MCF 10A (cell line): ENCODE measurements around the gene TSC22D1. TPM values are rescaled to one million over a fixed set of nuclear protein-coding genes. Genes with fewer than 3 reads are reported as not detected.

Source experiments
- BruUV-seq: library from RNA; stranded (reverse); fragments of 400-500 nt; replicated peaks from 2 replicates; lab custom pipeline; 2021; lab: Mats Ljungman, UMichigan
- CTCF ChIA-PET: fragments of 300-600 bp; sonication (Branson Sonifier 250); formaldehyde crosslinking; extraction: SDS; loops from one replicate; lab custom pipeline; 2021; ENCODE audit warnings: antibody characterized with exemption, inconsistent platforms; lab: Yijun Ruan, JAX
- POLR2A ChIA-PET: fragments of 300-600, 350-650 bp; sonication (Branson Sonifier 250); formaldehyde crosslinking; extraction: SDS; loops from one replicate; lab custom pipeline; 2020; ENCODE audit warnings: antibody characterized with exemption, inconsistent platforms; lab: Yijun Ruan, JAX
- DNase-seq: peaks from one replicate; pipeline ENCODE4 v3.0.0-alpha.2; 2018; ENCODE audit not compliant: unreplicated experiment
- H3K27ac Mint-ChIP-seq: one replicate; pipeline ENCODE4 v1.8.0; 2022; ENCODE audit warnings: mild to moderate bottlenecking, low read depth, mixed read lengths; ENCODE audit not compliant: unreplicated experiment
- H3K27me3 Mint-ChIP-seq: one replicate; pipeline ENCODE4 v1.8.0; 2022; ENCODE audit warnings: mixed read lengths; ENCODE audit not compliant: insufficient read depth, unreplicated experiment
- H3K36me3 Mint-ChIP-seq: one replicate; pipeline ENCODE4 v1.8.0; 2022; ENCODE audit warnings: mild to moderate bottlenecking, moderate library complexity, mixed read lengths; ENCODE audit not compliant: insufficient read depth, unreplicated experiment
- H3K4me1 Mint-ChIP-seq: one replicate; pipeline ENCODE4 v1.8.0; 2022; ENCODE audit warnings: mixed read lengths; ENCODE audit not compliant: insufficient read depth, unreplicated experiment
- H3K4me3 Mint-ChIP-seq: one replicate; pipeline ENCODE4 v1.8.0; 2022; ENCODE audit warnings: mild to moderate bottlenecking, moderate library complexity, mixed read lengths; ENCODE audit not compliant: unreplicated experiment
- H3K9me3 Mint-ChIP-seq: one replicate; pipeline ENCODE4 v1.8.0; 2022; ENCODE audit warnings: mixed read lengths; ENCODE audit not compliant: unreplicated experiment
- CTCF ChIP-seq: fragments of 200-600 bp; IDR thresholded peaks from one replicate; pipeline ENCODE4 v1.8.0; 2022; ENCODE audit warnings: antibody characterized with exemption, mild to moderate bottlenecking; ENCODE audit not compliant: unreplicated experiment
- intact Hi-C: fragments of 100-400 bp; cut with micrococcal nuclease; formaldehyde crosslinking; loops from 2 replicates; pipeline ENCODE4 v1.14.1; 2022
- total RNA-seq: library from RNA; stranded (reverse); gene quantifications from 2 replicates; pipeline ENCODE4 v1.2.3, GENCODE V29; 2022

TSC22D1 gene
- total RNA-seq, 1 experiment from 2014 or later, result 153 TPM

- no peaks in the 10 kb centered on the region for H3K4me1 Mint-ChIP-seq
- no peak for DNase-seq
- no TSS peak for BruUV-seq
- H3K9me3 Mint-ChIP-seq, result no peaks in the 10 kb centered on the region
- no peak overlapping the region for H3K4me3 Mint-ChIP-seq
- TF ChIP-seq CTCF, result no peak
- intact Hi-C loops, result no loop called here
- no peaks in the 10 kb centered on the region for H3K27me3 Mint-ChIP-seq
- H3K36me3 Mint-ChIP-seq, result no peaks in the 10 kb centered on the region
- no peak overlapping the region for H3K27ac Mint-ChIP-seq
- POLR2A ChIA-PET, result no interaction called here
- CTCF ChIA-PET, result no interaction called here
Measured at GRCh38 chr13:44619651-44620050, 43.5 kb upstream of the TSC22D1 start.

- Mint-ChIP-seq H3K9me3 (no peaks in the 10 kb centered on the region), H3K27me3 (no peaks in the 10 kb centered on the region), H3K4me3 (no peak overlapping the region), H3K4me1 (no peaks in the 10 kb centered on the region), H3K36me3 (no peaks in the 10 kb centered on the region), H3K27ac (no peak overlapping the region)
- no peak for DNase-seq
- ChIA-PET POLR2A (no interaction called here), CTCF (no interaction called here)
- intact Hi-C loops, result no loop called here
- BruUV-seq, result no TSS peak
- no peak for TF ChIP-seq CTCF
Measured at GRCh38 chr13:44618326-44618725, 42.2 kb upstream of the TSC22D1 start.

- H3K4me1 Mint-ChIP-seq, result no peaks in the 10 kb centered on the region
- H3K4me3 Mint-ChIP-seq, result no peak overlapping the region
- no peaks in the 10 kb centered on the region for H3K9me3 Mint-ChIP-seq
- TF ChIP-seq CTCF, result no peak
- ChIA-PET POLR2A (no interaction called here), CTCF (no interaction called here)
- DNase-seq, result no peak
- H3K27me3 Mint-ChIP-seq, result no peaks in the 10 kb centered on the region
- H3K36me3 Mint-ChIP-seq, result no peaks in the 10 kb centered on the region
- no TSS peak for BruUV-seq
- no peak overlapping the region for H3K27ac Mint-ChIP-seq
- intact Hi-C loops, result no loop called here
Measured at GRCh38 chr13:44617648-44618047, 41.5 kb upstream of the TSC22D1 start.

GRCh38 chr13:44609137-44609536 is 33.0 kb upstream of the TSC22D1 start:
- CTCF ChIA-PET, result interaction anchor here (0.6 kb wide), 1 partner anchor 848 kb away, joined by 3 read pairs; no protein-coding TSS in a partner anchor
- no TSS peak for BruUV-seq
- POLR2A ChIA-PET, result no interaction called here
- Mint-ChIP-seq H3K27ac (no peak overlapping the region), H3K4me1 (no peaks in the 10 kb centered on the region), H3K4me3 (no peak overlapping the region), H3K36me3 (no peaks in the 10 kb centered on the region), H3K27me3 (no peaks in the 10 kb centered on the region), H3K9me3 (peaks cover 13% of the 10 kb centered on the region)
- intact Hi-C loops, result no loop called here
- no peak for TF ChIP-seq CTCF
- DNase-seq, result no peak
